Measurements from ENCODE around the gene ZFP36L1. TPM values are rescaled to one million over a fixed set of nuclear protein-coding genes. Genes with fewer than 3 reads are reported as not detected.
A peak's percentile ranks its signal among the peaks of the same experiment; 100 is the strongest.

The ZFP36L1 gene
- total and polyA plus RNA-seq, 2 of the 13 experiments (the other 11 are each of a cell fraction or from before 2014, with no cell fraction given), result 7.4 to 10.2 TPM

DNA sequence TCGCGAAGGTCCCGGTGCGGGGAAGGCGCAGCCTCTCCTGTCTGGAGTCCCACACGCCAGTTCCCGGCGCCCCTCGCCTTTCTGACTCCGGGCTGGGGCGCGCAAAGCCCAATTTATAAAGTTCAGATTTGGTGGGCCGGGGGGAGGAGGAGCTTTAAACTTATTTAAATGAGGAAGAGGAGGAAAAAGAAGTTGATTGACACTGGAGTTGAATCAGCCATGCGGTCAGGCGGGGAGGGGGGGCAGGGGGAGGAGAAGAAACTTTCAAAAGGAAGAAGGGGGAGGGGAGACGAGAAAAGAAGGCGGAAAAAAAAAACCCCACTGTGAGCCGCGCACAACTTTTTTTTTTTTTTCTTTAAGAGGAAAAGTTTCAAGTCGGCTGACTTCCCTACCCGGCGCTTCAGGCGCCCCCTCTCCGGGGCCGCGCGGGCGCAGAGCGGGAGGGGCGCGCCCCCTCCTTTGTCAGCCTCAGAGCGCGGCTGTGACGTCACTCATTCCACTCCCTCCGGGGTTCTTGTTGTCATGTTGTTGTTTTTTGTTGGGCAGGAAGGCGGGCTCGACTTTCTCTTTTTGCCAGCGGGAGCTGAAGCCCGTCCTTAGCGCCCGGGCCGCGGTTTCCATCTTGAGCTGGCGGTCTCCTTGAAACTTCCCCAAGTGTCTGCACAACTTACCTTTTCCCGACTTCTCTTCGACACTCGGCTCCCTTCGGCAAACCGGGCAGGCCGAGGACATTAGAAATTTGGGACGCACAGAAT, at the start of gene ZFP36L1 (continued):
- TF ChIP-seq, protein P1, sequence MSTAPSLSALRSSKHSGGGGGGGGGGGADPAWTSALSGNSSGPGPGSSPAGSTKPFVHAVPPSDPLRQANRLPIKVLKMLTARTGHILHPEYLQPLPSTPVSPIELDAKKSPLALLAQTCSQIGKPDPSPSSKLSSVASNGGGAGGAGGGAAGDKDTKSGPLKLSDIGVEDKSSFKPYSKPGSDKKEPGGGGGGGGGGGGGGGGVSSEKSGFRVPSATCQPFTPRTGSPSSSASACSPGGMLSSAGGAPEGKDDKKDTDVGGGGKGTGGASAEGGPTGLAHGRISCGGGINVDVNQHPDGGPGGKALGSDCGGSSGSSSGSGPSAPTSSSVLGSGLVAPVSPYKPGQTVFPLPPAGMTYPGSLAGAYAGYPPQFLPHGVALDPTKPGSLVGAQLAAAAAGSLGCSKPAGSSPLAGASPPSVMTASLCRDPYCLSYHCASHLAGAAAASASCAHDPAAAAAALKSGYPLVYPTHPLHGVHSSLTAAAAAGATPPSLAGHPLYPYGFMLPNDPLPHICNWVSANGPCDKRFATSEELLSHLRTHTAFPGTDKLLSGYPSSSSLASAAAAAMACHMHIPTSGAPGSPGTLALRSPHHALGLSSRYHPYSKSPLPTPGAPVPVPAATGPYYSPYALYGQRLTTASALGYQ (CRISPR knock-in tag; IDR thresholded peaks at IDR 0.05), result no peak
- TF ChIP-seq, protein P2, sequence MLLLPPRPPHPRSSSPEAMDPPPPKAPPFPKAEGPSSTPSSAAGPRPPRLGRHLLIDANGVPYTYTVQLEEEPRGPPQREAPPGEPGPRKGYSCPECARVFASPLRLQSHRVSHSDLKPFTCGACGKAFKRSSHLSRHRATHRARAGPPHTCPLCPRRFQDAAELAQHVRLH (CRISPR knock-in tag; IDR thresholded peaks at IDR 0.05; ENCODE audit: borderline replicate concordance, low read depth), result 0 out of 2 replicates have a peak, but pooled peaks have one; percentile 19
- TF ChIP-seq, protein P3, sequence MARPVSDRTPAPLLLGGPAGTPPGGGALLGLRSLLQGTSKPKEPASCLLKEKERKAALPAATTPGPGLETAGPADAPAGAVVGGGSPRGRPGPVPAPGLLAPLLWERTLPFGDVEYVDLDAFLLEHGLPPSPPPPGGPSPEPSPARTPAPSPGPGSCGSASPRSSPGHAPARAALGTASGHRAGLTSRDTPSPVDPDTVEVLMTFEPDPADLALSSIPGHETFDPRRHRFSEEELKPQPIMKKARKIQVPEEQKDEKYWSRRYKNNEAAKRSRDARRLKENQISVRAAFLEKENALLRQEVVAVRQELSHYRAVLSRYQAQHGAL (CRISPR knock-in tag; IDR thresholded peaks at IDR 0.05; ENCODE audit: not compliant biosample characterization), result no peak
- TF ChIP-seq SP5 (CRISPR knock-in tag; IDR thresholded peaks at IDR 0.05; ENCODE audit: borderline replicate concordance, low read depth), result no peak; the same call in none of the 2 replicates
- TF ChIP-seq ZNF839 (CRISPR knock-in tag; IDR thresholded peaks at IDR 0.05; ENCODE audit: borderline replicate concordance), result no peak; the same call in 1 of the 2 replicates
- no peak for TF ChIP-seq KAT7 (CRISPR knock-in tag; IDR thresholded peaks at IDR 0.05; ENCODE audit: borderline replicate concordance)
- TF ChIP-seq FOXP1 (IDR thresholded peaks at IDR 0.05), result peak; percentile 80
- peak; percentile 91 for TF ChIP-seq FOXP1 (CRISPR knock-in tag; IDR thresholded peaks at IDR 0.05)
- peak; percentile 27; the same call in 1 of the 2 replicates for TF ChIP-seq NFKB2 (CRISPR knock-in tag; IDR thresholded peaks at IDR 0.05; ENCODE audit: borderline replicate concordance)
- TF ChIP-seq, protein P4, sequence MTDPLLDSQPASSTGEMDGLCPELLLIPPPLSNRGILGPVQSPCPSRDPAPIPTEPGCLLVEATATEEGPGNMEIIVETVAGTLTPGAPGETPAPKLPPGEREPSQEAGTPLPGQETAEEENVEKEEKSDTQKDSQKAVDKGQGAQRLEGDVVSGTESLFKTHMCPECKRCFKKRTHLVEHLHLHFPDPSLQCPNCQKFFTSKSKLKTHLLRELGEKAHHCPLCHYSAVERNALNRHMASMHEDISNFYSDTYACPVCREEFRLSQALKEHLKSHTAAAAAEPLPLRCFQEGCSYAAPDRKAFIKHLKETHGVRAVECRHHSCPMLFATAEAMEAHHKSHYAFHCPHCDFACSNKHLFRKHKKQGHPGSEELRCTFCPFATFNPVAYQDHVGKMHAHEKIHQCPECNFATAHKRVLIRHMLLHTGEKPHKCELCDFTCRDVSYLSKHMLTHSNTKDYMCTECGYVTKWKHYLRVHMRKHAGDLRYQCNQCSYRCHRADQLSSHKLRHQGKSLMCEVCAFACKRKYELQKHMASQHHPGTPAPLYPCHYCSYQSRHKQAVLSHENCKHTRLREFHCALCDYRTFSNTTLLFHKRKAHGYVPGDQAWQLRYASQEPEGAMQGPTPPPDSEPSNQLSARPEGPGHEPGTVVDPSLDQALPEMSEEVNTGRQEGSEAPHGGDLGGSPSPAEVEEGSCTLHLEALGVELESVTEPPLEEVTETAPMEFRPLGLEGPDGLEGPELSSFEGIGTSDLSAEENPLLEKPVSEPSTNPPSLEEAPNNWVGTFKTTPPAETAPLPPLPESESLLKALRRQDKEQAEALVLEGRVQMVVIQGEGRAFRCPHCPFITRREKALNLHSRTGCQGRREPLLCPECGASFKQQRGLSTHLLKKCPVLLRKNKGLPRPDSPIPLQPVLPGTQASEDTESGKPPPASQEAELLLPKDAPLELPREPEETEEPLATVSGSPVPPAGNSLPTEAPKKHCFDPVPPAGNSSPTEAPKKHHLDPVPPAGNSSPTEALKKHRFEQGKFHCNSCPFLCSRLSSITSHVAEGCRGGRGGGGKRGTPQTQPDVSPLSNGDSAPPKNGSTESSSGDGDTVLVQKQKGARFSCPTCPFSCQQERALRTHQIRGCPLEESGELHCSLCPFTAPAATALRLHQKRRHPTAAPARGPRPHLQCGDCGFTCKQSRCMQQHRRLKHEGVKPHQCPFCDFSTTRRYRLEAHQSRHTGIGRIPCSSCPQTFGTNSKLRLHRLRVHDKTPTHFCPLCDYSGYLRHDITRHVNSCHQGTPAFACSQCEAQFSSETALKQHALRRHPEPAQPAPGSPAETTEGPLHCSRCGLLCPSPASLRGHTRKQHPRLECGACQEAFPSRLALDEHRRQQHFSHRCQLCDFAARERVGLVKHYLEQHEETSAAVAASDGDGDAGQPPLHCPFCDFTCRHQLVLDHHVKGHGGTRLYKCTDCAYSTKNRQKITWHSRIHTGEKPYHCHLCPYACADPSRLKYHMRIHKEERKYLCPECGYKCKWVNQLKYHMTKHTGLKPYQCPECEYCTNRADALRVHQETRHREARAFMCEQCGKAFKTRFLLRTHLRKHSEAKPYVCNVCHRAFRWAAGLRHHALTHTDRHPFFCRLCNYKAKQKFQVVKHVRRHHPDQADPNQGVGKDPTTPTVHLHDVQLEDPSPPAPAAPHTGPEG (CRISPR knock-in tag; IDR thresholded peaks at IDR 0.05), result peak; percentile 28; the same call in 1 of the 2 replicates
- peak; percentile 18 for TF ChIP-seq RBM39 (IDR thresholded peaks at IDR 0.05; ENCODE audit: low read depth, low read length, poor library complexity, severe bottlenecking)
- TF ChIP-seq NFE2L1 (CRISPR knock-in tag; IDR thresholded peaks at IDR 0.05; ENCODE audit: borderline replicate concordance), result no peak
- TF ChIP-seq, protein P5, sequence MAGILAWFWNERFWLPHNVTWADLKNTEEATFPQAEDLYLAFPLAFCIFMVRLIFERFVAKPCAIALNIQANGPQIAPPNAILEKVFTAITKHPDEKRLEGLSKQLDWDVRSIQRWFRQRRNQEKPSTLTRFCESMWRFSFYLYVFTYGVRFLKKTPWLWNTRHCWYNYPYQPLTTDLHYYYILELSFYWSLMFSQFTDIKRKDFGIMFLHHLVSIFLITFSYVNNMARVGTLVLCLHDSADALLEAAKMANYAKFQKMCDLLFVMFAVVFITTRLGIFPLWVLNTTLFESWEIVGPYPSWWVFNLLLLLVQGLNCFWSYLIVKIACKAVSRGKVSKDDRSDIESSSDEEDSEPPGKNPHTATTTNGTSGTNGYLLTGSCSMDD (CRISPR knock-in tag; IDR thresholded peaks at IDR 0.05), result no peak
- TF ChIP-seq TCF7 (IDR thresholded peaks at IDR 0.05; ENCODE audit: low read depth), result no peak
- TF ChIP-seq, protein P6, sequence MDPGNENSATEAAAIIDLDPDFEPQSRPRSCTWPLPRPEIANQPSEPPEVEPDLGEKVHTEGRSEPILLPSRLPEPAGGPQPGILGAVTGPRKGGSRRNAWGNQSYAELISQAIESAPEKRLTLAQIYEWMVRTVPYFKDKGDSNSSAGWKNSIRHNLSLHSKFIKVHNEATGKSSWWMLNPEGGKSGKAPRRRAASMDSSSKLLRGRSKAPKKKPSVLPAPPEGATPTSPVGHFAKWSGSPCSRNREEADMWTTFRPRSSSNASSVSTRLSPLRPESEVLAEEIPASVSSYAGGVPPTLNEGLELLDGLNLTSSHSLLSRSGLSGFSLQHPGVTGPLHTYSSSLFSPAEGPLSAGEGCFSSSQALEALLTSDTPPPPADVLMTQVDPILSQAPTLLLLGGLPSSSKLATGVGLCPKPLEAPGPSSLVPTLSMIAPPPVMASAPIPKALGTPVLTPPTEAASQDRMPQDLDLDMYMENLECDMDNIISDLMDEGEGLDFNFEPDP (CRISPR knock-in tag; conservative IDR thresholded peaks at IDR 0.05), result no peak
- TF ChIP-seq ZFP41 (CRISPR knock-in tag; IDR thresholded peaks at IDR 0.05; ENCODE audit: borderline replicate concordance), result no peak
- TF ChIP-seq DNMT3B (CRISPR knock-in tag; conservative IDR thresholded peaks at IDR 0.05), result 0 out of 2 replicates have a peak, but pooled peaks have one; percentile 40
- TF ChIP-seq HCFC1 (IDR thresholded peaks at IDR 0.05; ENCODE audit: low read depth, low read length), result no peak

All from HepG2 (cell line).